Jurkat, Clone E6-1 (cell line): ENCODE data around the gene FUS.
A peak's percentile ranks its signal among the peaks of the same experiment; 100 is the strongest.
"Not testable (repeated sequence)": the region's sequence is repeated elsewhere in the genome, so short reads cannot be mapped to it uniquely, and the experiment has no call there.

ENCODE experiments used
- DNase-seq: peaks from one replicate; pipeline ENCODE4 v3.0.0-alpha.2; 2011; ENCODE audit warnings: low read depth, low spot score
- H3K4me3 ChIP-seq: 2 replicates; pipeline ENCODE4 v1.5.1; 2011; ENCODE audit warnings: mild to moderate bottlenecking, low read length, control low read depth, moderate library complexity

The FUS gene

GRCh38 chr16:31142109-31143010, 37.6 kb upstream of the FUS start:
- peak overlapping the region; percentile 33 for H3K4me3 ChIP-seq
- DNase-seq, result peak; percentile 96

- peak overlapping the region; percentile 33 for H3K4me3 ChIP-seq
These were observed 36.8 kb upstream of the FUS start for GRCh38 chr16:31143011-31143693.

GRCh38 chr16:31143694-31144148, 36.2 kb upstream of the FUS start:
- DNase-seq, result no peak
- no peak overlapping the region for H3K4me3 ChIP-seq

More at GRCh38 chr16:31143011-31143693, 36.8 kb upstream of the FUS start:
- DNase-seq, result no peak

DNA sequence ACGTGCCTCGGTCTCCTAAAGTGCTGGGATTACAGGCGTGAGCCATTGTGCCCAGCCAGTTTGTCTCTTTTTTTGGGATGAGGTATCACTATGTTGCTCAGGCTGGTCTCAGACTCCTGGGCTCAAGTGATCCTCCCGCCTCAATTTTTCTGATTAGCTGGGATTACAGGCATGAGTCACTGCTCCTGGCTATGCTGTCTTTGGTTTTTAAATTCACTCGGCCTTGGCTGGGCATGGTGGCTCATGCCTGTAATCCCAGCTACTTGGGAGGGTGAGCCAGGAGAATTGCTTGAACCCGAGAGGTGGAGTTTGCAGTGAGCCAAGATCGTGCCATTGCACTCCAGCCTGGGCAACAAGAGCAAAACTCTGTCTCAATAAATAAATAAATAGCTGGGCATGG, 35.5 kb upstream of the FUS start:
- not testable (repeated sequence) for H3K4me3 ChIP-seq, DNase-seq

DNA sequence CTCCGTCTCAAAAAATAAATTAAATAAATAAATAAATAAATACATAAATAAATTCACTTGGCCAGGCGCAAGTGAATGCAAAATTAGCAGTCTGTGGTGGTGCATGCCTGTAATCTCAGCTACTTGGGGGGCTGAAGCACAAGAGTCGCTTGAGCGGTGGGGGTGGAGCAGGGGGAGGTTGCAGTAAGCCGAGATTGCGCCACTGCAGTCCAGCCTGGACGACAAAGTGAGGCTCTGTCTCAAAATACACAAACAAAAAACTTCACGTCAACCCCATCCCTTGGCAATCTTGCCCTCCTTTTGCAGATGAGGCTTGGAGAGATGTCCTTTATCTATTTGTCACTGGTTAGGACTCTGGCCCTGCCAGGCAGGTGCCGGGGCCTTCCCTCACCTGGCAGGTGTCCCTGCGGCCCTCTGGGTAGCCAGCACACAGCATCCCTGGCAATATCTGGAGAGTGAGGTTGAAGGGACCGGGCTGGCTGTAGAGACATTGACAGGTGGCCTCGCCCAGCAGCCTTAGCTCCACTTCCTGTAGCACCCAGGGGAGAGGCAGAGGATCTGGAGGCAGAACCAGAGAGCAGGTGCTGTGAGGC, 34.4 kb upstream of the FUS start:
- no peak overlapping the region for H3K4me3 ChIP-seq
- DNase-seq, result no peak

- DNase-seq, result no peak
- no peak overlapping the region for H3K4me3 ChIP-seq
These were observed 32.4 kb upstream of the FUS start for GRCh38 chr16:31147574-31147973.

DNA sequence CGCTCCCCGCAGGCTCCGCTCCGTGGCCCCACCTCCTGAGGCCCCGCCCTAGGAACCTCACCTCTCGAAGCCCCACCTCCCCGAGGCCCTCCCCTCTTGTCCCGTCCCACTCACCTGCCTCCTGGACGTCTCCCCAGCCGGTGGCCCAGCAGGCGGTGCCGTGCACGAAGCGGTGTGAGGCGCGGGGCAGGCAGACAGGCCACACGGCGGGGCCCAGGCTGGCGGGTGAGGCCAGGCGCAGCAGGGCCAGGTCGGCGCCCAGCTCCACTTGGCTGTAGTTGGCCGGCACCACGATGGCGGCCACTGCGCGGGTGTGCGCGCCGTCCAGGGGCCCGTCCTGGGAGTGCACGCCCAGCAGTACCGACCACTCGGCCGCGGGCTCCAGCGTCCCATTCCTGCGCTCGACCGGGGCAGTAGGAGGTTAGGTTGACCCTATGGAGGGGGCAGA, 31.6 kb upstream of the FUS start:
- no peak overlapping the region for H3K4me3 ChIP-seq
- DNase-seq, result no peak

- H3K4me3 ChIP-seq, result no peak overlapping the region
- DNase-seq, result no peak
These were observed 31.0 kb upstream of the FUS start for GRCh38 chr16:31148896-31149295.

DNA sequence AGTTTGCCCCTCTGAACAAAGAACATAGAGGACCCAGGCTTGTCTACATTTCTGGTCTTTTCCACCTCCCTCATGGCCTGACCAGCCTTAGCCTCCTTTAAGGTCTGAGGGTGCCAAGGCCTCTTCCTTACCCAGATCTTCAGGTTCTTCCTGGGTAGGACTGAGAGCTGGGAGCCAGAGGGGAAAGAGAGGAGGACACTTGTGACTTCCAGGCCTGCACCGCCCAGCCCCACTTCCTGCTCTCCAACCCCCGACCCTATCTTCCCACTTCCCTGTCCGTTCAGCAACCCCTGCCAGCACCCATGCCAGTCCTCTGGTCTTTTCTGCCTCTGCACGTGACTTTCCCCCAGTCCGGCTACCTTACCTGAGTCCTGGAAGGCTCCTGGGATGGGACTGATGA, 30.6 kb upstream of the FUS start:
- DNase-seq, result no peak
- H3K4me3 ChIP-seq, result no peak overlapping the region

DNA sequence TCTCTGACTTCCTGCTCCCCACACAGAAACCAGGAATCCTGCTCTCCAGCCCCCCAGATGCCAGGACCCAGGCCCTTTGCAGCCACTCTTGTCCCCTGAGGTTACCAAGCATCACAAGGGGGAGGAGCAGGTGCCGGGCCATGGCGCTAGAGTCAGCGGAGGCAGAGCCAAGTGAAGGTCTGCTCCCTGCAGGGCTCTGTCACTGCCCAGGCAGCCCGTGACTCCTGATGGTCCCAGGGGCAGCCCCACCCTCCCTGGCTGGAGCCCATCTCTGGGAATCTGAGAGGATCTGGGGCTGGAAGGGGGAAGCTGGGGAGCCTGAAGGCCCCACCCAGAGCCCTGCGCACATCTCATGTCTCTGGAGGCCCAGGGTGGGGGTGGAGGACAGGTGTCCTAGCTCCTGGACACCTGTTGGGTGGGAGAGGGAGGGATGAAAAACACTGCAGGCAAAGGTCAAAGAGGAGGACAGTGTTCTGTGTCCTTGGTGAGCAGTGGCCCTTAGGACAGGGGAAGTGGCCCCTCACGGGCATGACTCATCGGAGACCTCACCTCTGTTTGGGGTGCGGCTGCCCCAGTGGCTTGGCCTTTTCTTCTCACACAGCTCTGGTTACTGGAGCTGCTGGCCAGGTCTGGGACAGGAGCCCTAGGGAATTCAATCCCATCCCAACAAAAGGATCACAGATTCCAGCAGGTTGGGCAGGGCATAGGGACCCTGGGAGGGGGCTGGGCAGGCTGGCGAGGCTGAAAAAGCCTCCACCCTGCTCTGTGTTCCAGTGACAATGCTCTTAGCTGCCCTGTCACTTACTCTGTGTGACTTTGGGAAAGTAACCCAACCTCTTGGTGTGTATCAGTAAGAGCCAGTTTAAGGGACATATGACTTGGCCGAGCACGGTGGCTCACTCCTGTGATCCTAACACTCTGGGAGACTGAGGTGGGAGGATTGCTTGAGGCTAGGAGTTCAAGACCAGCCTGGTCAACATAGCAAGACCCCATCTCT, 29.7 kb upstream of the FUS start, which contains the start of gene PRSS36:
Gene PRSS36 (minus strand): TSS at position 173 of the 997 bp plus-strand sequence. CDS start 31 bp downstream, at position 142.
- DNase-seq, result no peak

DNA sequence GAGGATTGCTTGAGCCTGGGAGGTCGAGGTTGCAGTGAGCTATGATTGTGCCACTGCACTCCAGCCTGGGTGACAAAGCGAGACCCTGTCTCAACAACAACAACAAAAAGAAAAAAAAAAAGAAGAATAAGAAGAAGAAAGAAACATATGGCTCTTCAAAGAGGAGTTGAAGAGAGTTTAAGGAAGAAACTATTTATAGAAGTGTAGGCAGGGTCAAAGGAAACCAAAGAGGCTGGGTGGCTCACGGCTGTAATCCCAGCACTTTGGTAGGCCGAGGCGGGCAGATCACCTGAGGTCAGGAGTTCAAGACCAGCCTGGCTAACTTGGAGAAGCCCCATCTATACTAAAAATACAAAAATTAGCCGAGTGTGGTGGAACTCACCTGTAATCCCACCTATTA, 29.0 kb upstream of the FUS start:
- H3K4me3 ChIP-seq, result not testable (repeated sequence)

More for the DNA sequence above, 29.7 kb upstream of the FUS start, which contains the start of gene PRSS36:
- H3K4me3 ChIP-seq, result no peak within 1 kb of the TSS

GRCh38 chr16:31157136-31157535, 22.8 kb upstream of the FUS start:
- no peak overlapping the region for H3K4me3 ChIP-seq

More for the DNA sequence above, 29.0 kb upstream of the FUS start:
- DNase-seq, result not testable (repeated sequence)

GRCh38 chr16:31167315-31167714, 12.6 kb upstream of the FUS start:
- DNase-seq, result no peak
- no peak overlapping the region for H3K4me3 ChIP-seq

More at GRCh38 chr16:31157136-31157535, 22.8 kb upstream of the FUS start:
- no peak for DNase-seq

DNA sequence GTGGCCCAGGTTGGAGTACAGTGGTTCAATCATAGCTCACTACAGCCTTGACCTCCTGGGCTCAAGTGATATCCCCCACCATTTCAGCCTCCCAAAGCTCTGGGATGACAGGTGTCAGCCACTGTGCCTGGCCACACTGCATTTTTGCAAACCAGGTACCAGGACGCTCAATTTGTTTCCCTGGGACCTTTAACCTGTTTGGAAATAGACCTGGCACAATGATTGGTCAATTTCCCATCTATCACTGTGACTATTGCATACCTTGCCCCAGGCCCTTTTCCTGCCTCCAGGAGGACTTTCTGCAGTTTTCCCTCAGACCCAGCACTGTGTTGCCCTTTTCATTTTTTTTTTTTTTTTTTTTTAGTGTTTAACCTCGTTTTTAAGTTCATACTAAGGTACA, 11.1 kb upstream of the FUS start:
- DNase-seq, result no peak
- no peak overlapping the region for H3K4me3 ChIP-seq

DNA sequence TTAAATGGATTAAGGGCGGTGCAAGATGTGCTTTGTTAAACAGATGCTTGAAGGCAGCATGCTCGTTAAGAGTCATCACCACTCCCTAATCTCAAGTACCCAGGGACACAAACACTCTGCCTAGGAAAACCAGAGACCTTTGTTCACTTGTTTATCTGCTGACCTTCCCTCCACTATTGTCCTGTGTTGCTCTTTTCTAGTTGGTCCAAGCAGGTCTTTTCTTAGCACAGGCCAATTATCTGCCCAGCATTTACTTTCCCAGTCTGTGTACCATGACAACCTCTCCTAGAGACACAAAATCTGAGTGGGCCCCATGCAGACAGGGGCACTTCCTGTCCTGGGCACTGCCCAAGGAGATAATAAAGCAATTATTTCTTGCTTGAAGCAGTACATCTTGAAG, 9.9 kb upstream of the FUS start:
- DNase-seq, H3K4me3 ChIP-seq: not testable (repeated sequence)

GRCh38 chr16:31177136-31177535, 2.8 kb upstream of the FUS start:
- peak; percentile 89 for DNase-seq
- peak overlapping the region; percentile 13 for H3K4me3 ChIP-seq

- H3K4me3 ChIP-seq, result peak overlapping the region; percentile 65
- no peak for DNase-seq
These were observed 656 bp upstream of the FUS start for GRCh38 chr16:31179219-31179746.
